ENCODE data around the gene CHTF8. TPM values are rescaled to one million over a fixed set of nuclear protein-coding genes. Genes with fewer than 3 reads are reported as not detected.

The CHTF8 gene
- total and polyA plus RNA-seq, 2 experiments from 2014 or later, result 80.0 to 83.6 TPM

GRCh38 chr16:69071036-69071435 is 61.4 kb downstream of the CHTF8 start:
- Histone ChIP-seq H3K79me2 (no peaks in the 10 kb centered on the region), H3K9me3 (ENCODE audit: low read depth) (no peaks in the 10 kb centered on the region), H3K27ac (no peak overlapping the region), H3K36me3 (replicated peaks; ENCODE audit: insufficient read depth, low read depth) (no peaks in the 10 kb centered on the region), H4K20me1 (ENCODE audit: insufficient read depth, poor library complexity, severe bottlenecking) (no peaks in the 10 kb centered on the region), H3K9me2 (replicated peaks; ENCODE audit: insufficient read depth) (no peaks in the 10 kb centered on the region), H3K4me1 (ENCODE audit: insufficient read depth) (peaks cover 14% of the 10 kb centered on the region), H2AFZ (no peak overlapping the region), H3K27me3 (no peaks in the 10 kb centered on the region), H3K4me2 (no peak overlapping the region), H3K4me3 (no peak overlapping the region)
- whole genome bisulfite sequencing (ENCODE audit: low lambda C conversion rate, missing lambda C conversion rate), result 60% methylated on average over 3 of the region's 3 CpGs
- no peak for DNase-seq (ENCODE audit: low spot score)
- TF ChIP-seq, protein P1, sequence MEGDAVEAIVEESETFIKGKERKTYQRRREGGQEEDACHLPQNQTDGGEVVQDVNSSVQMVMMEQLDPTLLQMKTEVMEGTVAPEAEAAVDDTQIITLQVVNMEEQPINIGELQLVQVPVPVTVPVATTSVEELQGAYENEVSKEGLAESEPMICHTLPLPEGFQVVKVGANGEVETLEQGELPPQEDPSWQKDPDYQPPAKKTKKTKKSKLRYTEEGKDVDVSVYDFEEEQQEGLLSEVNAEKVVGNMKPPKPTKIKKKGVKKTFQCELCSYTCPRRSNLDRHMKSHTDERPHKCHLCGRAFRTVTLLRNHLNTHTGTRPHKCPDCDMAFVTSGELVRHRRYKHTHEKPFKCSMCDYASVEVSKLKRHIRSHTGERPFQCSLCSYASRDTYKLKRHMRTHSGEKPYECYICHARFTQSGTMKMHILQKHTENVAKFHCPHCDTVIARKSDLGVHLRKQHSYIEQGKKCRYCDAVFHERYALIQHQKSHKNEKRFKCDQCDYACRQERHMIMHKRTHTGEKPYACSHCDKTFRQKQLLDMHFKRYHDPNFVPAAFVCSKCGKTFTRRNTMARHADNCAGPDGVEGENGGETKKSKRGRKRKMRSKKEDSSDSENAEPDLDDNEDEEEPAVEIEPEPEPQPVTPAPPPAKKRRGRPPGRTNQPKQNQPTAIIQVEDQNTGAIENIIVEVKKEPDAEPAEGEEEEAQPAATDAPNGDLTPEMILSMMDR (IDR thresholded peaks at IDR 0.05; ENCODE audit: poor library complexity), result no peak
- no peak for TF ChIP-seq EZH2phosphoT487 (IDR thresholded peaks at IDR 0.05; ENCODE audit: low read depth, severe bottlenecking, unreplicated experiment)
- TF ChIP-seq EZH2 (IDR thresholded peaks at IDR 0.05; ENCODE audit: borderline replicate concordance), result no peak

DNA sequence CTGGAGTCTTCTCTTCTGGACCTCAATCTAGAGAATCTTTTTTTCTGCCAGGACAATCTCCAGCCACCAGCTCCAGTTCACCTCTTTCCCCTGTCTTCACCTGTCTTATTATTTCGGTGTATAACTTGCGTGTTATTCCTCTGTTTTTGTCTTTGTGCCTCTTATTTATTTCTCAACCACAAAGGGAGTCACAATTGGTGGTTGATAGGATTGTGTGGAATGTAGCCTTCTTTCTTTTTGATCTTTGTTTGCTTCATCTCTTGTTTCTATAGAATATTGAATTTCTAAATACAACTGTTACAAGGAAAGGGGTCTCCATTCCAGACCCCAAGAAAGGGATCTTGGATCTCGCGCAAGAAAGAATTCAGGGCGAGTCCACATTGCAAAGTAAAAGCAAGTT is 62.9 kb downstream of the CHTF8 start:
- no peak overlapping the region for H3K4me2 ChIP-seq
- no peaks in the 10 kb centered on the region for H3K27me3 ChIP-seq
- H3K4me3 ChIP-seq, result no peak overlapping the region
- 94% methylated on average over 5 of the region's 5 CpGs for WGBS (ENCODE audit: low lambda C conversion rate, missing lambda C conversion rate)
- no peaks in the 10 kb centered on the region for H3K9me2 ChIP-seq (replicated peaks; ENCODE audit: insufficient read depth)
- no peak overlapping the region for H3K27ac ChIP-seq
- no peak for DNase-seq (ENCODE audit: low spot score)
- H3K4me1 ChIP-seq (ENCODE audit: insufficient read depth), result peaks cover 14% of the 10 kb centered on the region
- H2AFZ ChIP-seq, result no peak overlapping the region
- no peaks in the 10 kb centered on the region for H3K79me2 ChIP-seq
- no peaks in the 10 kb centered on the region for H3K9me3 ChIP-seq (ENCODE audit: low read depth)
- no peaks in the 10 kb centered on the region for H4K20me1 ChIP-seq (ENCODE audit: insufficient read depth, poor library complexity, severe bottlenecking)
- TF ChIP-seq EZH2phosphoT487 (IDR thresholded peaks at IDR 0.05; ENCODE audit: low read depth, severe bottlenecking, unreplicated experiment), result no peak
- TF ChIP-seq, protein P1 (IDR thresholded peaks at IDR 0.05; ENCODE audit: poor library complexity), result no peak
- no peak for TF ChIP-seq EZH2 (IDR thresholded peaks at IDR 0.05; ENCODE audit: borderline replicate concordance)
- H3K36me3 ChIP-seq (replicated peaks; ENCODE audit: insufficient read depth, low read depth), result no peaks in the 10 kb centered on the region

Small RNA genes within 50 kb of the gene (small RNA-seq; reads per million reads assigned to genes)
- not detected for gene RNU6-22P

Other genes with a start within 250 kb of the CHTF8 start
- gene HAS3, start 26.9 kb downstream of the CHTF8 start, total RNA-seq, result 0.53 and 0.60 TPM in 2 replicates
- 0.19 TPM in 1 of 2 replicates, not detected in the other for gene HAS3, start 26.9 kb downstream of the CHTF8 start, polyA plus RNA-seq
- 12.7 and 21.6 TPM in 2 replicates for gene UTP4, start 61 bp upstream of the CHTF8 start, total RNA-seq
- gene UTP4, start 61 bp upstream of the CHTF8 start, polyA plus RNA-seq, result 41.4 and 43.0 TPM in 2 replicates
- 19.5 and 21.5 TPM in 2 replicates for gene SNTB2, start 54.6 kb upstream of the CHTF8 start, total RNA-seq
- 36.7 and 46.3 TPM in 2 replicates for gene SNTB2, start 54.6 kb upstream of the CHTF8 start, polyA plus RNA-seq
- 19.0 and 19.9 TPM in 2 replicates for gene VPS4A, start 178.8 kb upstream of the CHTF8 start, total RNA-seq
- gene VPS4A, start 178.8 kb upstream of the CHTF8 start, polyA plus RNA-seq, result 36.9 and 43.8 TPM in 2 replicates
- gene PDF, start 198.0 kb upstream of the CHTF8 start, total RNA-seq, result 14.3 and 23.8 TPM in 2 replicates
- gene PDF, start 198.0 kb upstream of the CHTF8 start, polyA plus RNA-seq, result 21.6 and 25.4 TPM in 2 replicates
- gene COG8, start 207.0 kb upstream of the CHTF8 start, total RNA-seq, result 41.5 and 47.2 TPM in 2 replicates
- 30.2 and 34.6 TPM in 2 replicates for gene COG8, start 207.0 kb upstream of the CHTF8 start, polyA plus RNA-seq
- gene NIP7, start 207.2 kb upstream of the CHTF8 start, total RNA-seq, result 19.5 and 20.9 TPM in 2 replicates
- 20.9 and 23.5 TPM in 2 replicates for gene NIP7, start 207.2 kb upstream of the CHTF8 start, polyA plus RNA-seq
- gene TMED6, start 219.2 kb upstream of the CHTF8 start, total RNA-seq, result 1.9 and 4.6 TPM in 2 replicates
- 3.1 and 4.3 TPM in 2 replicates for gene TMED6, start 219.2 kb upstream of the CHTF8 start, polyA plus RNA-seq